ENCODE measurements around the gene RAB31.
"Not testable (repeated sequence)": the region's sequence is repeated elsewhere in the genome, so short reads cannot be mapped to it uniquely, and the experiment has no call there.

The RAB31 gene

DNA sequence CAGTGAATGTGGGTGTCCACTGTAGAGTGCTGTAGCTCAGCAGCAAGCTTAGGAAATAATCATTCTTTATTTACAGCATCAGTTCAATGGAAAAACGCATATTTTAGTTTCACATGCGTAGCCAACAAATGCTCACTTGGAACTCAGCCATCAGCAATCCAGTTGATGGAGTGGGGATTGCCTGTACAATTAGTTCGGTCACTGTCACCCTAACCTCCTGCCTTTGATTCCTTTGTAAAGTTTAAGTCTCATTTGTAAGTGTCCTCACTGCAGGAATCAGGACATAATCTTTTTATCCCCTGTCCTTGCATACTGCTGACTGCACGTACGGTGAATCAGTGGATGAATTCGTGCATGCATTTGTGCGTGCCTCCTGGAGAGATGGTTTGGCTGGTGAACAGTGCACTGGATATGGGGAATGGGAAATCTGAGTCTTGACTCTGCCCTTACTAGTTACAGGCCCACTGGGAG is 55.9 kb downstream of the RAB31 start:
- DNase-seq: no peak

DNA sequence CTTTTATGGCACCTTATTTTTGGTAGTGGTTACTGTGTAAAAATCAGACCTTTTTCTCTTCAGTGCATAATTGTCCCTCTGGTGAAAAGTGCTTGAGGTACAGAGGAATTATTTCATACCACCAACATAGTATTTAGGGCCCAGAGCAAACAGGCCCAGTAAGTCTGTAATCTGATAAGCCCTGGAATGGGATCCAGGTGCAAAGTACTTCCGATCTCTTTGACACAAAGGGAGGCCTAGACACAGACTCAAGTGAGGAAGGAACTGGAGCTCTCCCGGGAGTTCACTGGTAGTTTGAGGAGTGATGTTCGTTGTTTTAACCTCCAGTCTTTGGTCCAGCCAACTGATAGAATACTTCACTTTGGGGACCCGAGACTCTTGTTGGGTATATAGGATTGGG is 57.4 kb downstream of the RAB31 start:
- DNase-seq: no peak

DNA sequence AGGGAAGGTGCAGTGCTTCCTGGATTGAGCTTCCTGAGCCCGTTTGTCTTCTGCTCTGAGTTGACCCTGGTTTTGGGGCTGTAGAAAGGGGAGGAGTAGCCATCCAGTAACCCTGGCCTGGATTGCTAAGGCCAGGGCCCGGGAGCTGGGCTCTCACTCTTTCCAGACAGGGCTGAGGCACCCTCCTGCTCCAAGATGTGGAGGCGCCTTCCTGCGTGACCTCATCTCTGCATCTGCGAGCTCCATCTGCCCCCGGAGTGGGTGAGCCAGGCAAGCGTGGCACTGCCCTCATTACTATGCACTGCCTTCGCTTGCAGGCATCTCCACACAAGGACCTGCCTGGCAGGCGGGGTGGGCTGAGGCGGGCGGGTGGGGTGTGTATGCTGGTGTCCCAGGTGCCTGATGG is 58.0 kb downstream of the RAB31 start:
- no peak for DNase-seq

DNA sequence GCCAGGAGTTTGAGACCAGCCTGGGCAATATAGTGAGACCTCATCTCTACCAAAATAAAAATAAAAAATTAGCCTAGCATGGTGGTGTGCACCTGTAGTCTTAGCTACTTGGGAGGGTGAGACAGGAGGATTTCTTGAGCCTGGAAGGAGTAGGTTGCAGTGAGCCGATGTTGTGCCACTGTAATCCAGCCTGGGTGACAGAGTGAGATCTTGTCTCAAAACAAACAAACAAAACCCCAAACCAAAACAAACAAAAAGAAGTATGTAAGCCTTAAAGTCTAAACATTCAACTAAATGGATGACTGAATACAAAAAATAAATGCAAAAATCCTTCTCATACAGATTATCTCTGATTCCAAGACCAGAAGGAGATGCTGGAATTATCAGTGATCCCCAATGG is 58.6 kb downstream of the RAB31 start:
- DNase-seq: no peak

DNA sequence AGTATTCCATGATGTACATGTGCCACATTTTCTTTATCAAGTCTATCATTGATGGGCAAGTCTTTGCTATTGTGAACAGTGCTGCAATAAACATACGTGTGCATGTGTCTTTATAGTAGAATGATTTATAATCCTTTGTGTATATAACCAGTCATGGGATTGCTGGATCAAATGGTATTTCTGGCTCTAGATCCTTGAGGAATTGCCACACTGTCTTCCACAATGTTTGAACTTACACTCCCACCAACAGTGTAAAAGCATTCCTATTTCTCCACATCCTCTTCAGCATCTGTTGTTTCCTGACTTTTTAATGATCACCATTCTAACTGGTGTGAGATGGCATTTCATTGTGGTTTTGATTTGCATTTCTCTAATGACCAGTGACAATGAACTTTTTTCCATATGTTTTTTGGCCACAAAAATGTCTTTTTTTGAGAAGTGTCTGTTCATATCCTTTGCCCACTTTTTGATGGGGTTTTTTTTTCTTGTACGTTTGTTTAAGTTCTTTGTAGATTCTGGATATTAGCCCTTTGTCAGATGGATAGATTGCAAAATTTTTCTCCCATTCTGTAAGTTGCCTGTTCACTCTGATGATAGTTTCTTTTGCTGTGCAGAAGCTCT is 60.1 kb downstream of the RAB31 start:
- not testable (repeated sequence) for DNase-seq

DNA sequence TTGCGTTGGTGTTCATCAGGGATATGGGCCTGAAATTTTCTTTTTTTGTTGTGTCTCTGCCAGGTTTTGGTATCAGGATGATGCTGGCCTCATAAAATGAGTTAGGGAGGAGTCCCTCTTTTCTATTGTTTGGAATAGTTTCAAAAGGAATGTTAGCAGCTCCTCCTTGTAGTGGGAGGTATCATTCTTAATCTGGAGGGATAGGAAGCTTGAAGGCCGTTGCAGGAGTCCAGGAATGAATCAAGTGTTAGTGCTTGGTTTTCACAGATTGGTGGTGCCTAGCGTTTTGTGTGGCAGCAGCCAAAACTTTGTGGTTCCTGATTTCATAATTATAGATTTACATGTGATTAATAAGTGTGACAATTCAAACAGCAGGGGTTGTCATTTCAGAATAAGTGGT is 62.0 kb downstream of the RAB31 start:
- not testable (repeated sequence) for DNase-seq

DNA sequence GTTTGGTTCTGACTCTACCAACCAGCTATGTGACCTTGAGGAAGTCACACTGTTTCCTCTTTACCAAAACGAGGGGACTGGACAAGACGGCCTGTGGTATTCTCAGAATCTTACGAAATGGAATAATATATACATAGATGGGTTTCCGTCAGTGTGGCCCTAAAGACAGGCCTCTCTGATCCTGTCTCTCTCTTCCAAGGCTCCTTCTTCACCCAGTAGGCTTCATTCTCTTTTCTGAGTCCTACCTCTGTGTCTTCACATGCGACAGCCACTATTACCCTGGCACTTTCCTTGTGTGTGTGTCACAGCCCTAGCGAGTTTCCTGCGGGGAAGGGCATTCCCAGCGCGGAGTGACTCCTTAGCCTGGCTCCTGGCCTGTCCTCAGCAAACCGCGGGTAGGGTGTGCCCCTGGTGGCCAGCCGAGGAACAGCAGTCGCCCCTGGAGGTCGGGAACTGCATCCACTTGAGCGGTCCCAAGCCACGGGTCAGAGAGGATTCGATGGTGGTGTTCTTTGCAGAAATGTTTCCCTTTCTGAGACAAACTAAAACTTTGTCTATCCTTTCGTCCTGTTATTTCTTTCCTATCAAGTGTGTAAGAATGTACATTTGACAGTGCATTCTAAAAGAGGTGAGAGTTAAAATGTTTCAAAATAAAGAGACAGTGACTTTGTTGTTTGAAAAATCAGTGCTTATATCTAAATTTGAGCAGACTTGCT is 63.3 kb downstream of the RAB31 start:
- DNase-seq: peak; percentile 43 to 45

DNA sequence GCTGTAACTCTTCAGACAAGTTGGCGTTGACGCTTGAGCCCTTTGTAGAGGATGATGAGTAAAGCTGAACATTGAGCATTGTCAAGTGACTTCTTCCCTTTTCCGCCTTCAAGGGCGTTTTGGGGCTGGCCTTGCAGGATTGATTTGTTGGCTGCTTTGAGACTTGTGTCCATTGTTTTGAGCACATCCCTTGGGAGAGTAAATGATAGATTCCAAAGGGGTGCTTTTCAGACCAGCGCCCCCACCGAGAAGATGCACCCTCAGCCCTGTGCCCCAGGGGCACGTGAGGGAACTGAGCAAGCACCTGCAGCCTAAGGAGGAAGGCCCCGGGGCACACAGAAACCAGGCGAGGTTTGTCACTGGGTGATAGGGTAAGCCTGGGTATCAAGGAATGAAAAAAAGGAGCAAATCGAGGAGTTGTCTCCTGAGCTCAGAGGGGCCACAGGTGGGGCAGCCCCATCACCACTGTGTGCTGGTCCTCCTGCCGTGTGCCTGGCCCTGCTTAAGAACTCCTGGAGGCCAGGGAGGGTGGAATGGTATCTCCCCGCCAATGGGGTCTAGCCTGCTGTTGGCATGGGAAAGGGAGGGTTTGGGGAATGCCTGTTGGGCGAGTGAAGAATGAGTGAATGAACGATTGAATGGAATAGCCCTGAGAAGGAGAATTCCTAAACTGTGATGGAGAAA is 64.0 kb downstream of the RAB31 start:
- no peak for DNase-seq

DNA sequence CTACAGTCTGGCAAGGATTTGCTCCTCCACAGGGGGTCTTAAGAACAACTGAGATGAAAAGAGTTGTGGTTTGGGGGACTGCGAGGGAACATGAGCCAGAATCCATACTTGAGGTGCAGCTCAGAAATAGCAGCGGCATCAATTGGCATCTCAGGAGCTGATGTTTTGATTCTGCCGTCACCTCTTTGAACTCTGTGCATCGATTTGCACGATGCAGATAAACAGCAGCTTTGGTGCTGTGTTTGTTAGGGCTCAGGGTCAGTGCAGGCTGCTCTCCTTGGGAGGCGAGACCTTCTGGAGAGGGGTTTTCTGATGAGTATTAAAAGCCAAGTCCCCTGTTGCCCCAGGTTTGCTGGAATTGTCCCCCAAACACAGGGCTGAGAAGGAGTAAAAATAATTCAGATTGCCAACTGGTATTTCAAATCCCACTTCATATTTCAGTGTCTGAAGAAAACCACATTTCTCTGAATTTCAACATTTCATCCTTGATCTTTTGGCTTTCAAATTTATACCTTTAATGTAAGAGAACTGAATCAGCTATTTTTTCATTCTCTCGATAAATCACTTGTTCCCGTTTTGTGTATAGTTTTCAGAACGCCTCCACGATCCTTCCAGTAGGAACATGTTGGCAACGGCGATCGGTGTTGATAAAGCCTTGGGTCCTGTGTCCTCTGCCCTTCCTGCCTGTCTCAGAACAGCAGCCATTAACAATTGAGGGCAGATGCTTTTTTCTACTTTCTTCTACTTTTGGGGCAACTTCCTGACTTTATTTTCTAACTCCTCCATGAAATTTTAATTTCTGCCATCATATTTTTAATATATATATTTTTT is 65.0 kb downstream of the RAB31 start:
- no peak for DNase-seq

DNA sequence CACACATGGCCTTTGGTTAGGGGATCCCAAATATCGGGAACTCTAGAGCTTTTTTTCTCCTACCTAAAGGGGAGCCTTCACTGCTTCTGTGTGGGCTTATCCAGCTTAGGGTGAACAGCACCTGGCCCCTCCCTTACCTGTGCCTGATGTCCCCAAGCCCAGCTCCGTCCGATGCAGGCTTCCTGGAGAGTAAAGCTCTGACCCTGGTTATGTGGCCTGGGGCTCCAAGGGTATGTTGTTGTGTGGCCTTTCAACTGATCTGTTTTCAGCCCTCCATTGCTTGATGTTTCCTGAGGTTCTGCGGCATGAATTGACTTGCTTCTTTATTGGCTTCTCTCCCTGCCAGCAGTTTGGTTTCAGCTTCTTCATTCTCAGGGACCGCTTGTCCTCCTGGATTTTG is 66.0 kb downstream of the RAB31 start:
- no peak for DNase-seq

DNA sequence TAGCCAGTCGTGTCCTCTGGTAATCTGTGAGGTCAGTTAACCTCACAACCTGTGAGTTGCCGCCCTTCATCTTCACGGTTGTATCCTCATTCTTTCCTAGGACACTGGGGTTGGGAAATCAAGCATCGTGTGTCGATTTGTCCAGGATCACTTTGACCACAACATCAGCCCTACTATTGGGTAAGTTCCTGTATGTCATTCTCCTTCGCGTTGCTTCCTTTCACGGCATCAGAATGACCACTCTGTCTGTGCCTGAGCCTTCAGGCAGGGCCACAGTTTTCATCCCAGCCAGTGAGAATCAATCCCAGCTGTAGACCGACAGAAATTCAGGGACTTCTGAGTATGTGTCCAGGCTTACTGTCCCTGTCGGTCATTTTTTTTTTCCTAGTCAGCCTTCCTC is 67.1 kb downstream of the RAB31 start:
- no peak for DNase-seq

DNA sequence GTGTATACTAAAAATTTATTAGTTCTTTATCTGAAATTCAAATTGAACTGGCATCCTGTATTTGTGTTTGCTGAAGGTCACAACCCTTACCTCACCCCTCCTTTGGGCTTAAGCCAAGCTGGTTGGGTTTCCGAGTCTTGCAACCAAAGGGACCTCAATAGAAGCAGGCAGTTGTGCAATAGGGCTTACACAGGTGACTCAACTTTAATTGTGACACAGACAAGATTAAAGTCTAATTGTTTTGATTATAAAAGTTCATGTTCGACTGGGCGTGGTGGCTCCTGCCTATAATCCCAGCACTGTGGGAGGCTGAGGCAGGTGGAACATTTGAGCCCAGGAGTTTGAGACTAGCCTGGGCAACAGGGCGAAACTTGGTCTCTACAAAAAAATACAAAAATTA is 71.5 kb downstream of the RAB31 start:
- DNase-seq: no peak

DNA sequence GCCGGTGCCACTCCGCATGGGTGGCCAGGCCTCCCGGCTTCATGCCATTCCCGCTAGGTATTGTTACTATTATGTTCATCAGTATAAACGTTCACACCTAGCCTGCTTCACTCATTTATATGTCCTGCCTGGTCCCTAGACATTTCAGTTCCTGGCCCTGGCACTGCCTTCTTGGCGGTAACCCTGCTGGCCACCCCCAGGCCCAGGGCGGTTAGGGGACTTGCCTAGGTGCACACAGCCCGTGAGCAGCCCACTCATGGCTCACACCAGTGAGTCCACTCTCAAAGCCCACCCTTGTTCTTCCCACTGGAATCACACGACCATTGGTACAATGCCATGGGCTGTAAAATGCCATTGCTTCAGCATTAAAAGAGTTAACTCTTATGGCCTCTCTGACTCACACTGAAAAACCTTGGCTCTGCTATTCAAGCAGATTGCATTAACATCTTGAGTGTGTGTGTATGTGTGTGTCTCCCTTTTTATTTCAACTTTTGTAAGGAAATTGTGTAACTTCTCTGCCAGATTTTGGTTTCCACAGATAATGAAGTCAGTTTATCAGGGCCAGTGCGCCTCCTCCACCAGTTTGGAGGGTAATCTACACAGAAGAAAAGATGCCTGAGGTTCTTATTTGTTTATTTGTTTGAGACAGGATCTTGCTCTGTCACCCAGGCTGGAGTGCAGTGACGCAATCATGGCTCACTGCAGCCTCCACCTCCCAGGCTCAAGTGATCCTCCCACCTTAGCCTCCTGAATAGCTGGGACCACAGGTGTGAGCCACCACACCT is 74.2 kb downstream of the RAB31 start:
- DNase-seq: no peak

DNA sequence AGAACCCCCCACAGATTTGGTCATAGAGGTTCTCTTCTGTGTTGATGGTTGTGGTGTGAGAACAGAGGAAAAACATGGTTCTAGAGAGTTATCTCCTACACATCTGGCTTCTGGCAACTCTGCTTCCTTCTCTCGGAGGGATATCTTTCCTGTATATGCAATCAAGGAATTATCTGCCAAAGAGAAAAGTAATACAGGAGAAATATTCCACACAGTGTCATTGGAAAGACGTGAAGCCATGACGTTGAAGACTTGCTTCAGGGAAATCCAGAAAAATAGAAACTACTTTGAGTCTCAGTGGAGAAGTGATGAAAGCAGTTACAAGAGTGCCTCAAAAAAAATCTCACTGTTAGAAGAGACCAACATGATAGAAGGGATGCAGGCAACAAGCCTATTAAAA is 78.5 kb downstream of the RAB31 start:
- no peak for DNase-seq

DNA sequence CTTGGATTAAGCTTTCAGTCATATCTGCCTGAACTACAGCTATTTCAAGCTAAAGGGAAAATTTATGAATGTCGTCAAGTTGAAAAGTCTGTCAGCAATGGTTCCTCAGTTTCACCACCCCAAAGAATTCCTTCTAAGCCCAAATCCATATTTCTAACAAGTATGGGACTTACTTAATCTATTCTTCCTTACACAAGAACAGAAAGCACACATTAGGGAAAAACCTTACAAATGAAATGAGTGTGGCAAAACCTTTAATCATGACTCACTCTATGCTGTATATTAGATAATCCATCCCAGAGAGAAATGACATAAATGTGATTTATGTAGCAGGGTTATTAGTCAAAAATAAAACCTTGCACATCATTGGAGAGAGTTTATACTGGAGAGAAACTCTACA is 78.9 kb downstream of the RAB31 start:
- no peak for DNase-seq

DNA sequence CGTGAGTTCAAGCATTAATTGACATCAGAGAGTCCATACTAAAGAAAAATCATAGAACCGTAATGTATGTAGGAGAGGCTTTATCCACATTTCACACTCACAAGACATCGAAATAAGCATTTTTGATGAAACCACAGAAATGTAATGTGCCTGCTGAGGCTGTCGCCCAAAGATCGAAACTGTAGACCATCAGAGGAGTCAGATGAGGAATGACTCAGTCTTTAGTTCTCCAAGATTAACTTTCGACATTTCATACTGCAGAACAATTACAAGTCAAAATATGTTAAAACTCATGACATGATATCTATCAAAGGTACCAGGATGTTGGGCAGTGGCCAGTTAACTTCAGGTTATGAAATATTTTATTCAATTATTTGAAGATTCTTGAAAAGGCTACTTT is 79.6 kb downstream of the RAB31 start:
- DNase-seq: no peak

DNA sequence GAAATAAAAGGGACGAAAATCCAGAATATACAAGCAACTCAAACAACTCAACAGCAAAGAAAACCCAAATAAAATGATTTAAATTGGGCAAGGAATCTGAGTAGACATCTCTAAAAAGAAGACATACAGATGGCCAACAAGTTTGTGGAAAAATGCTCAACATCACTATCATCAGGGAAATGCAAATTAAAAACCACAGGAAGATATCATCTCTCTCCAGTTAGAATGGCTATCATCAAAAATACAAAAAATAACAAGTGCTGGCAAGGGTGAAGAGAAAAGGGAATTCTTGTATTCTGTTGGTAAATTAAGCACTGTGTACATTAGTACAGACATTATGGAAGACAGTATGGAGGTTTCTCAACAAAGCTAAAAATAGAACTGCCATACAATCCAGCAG is 80.0 kb downstream of the RAB31 start:
- DNase-seq: no peak

DNA sequence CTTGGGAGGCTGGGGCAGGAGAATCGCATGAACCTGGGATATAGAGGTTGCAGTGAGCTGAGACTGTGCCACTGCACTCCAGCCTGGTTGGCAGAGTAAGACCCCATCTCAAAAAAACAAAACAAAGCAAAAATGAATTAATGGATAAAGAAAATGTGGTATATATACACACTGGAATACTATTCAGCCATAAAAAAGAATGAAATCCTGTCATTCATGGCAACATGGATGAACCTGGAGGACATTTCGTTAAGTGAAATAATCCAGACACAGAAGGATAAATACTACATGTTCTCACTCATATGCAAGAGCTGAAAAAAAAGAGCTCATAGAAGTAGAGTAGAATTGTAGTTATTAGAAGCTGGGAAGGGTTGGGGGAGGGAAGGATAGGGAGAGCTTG is 80.8 kb downstream of the RAB31 start:
- DNase-seq: no peak

DNA sequence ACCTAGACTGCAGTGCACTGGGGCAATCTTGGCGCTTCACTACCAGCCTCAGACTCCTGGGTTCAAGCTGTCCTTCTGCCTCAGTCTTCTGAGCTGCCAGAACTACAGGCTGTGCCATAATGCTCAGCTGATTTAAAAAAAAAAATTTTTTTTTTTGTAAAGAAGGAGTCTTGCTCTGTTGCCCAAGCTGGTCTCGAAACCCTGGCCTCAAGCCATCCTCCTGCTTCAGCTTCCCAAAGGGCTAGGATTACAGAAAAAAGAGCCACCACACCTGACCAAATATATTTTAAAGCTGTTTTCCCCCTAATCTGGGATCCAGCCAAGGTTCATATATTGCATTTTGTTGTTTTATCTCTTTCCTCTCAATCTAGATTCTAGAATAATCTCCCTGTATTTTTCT is 82.2 kb downstream of the RAB31 start:
- no peak for DNase-seq

DNA sequence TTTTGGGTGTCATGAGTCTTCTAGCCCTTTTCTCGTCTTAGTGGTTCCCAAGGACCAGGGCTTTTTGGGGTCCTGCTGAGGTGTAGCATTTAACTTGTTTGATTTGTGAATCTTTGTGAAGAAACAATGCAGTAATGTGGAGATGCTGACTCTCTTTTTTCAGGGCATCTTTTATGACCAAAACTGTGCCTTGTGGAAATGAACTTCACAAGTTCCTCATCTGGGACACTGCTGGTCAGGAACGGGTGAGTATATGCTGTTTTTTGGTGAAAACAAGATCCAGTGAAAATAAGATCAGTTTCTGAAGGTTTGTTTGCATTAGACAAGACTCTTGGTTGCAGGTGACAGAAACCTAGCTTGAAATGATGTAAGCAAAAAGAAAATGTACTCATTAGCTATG is 83.9 kb downstream of the RAB31 start:
- no peak for DNase-seq

DNA sequence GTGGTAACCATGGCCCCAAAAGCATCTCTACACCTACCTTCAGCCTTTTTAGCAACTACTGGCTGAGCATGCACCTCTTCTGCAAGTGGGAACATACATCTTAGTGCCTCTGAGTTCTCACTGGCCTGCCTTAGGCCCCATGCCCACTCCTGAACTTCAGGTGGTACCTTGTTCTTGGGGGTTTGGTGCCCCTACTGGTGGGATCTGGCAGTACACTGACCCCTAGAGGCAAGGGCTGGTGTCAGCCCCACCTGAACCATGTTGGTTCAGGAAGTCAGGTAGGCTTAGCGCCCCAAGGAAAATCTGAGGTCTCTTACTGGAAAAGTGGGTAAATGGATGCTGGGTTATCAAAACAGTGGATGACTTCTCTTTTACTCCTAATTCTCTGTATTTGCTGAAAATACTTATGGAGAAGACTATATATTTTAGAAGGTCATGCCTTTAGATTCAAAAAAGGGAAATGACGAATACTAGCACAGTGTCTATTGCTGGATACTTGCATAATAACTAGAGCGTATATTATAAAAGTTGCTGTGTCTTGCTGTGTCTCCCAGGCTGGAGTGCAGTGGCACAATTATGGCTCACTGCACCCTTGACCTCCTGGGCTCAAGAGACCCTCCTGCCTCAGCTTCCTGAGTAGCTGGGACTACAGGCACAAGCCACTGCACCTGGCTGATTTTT is 84.6 kb downstream of the RAB31 start:
- peak; percentile 9 to 27 for DNase-seq

DNA sequence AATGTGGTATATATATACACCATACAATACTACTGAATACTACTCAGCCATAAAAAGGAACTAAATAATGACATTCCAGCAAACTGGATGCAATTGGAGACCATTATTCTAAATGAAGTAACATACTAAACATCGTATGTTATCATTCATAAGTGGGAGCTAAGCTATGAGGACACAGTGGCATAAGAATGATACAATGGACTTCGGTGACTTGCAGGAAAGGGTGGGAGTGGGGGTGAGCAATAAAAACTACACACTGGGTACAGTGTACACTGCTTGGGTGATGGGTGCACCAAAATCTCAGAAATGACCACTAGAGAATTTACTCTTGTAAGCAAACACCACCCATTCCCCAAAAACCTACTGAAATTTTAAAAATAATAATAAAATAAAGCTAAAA is 87.9 kb downstream of the RAB31 start:
- no peak for DNase-seq

Measured in CD4-positive, alpha-beta T cell treated with Interferon alpha-2 for 1 hour (primary cell).